ENCODE data around the gene C2orf68. TPM values are rescaled to one million over a fixed set of nuclear protein-coding genes. Genes with fewer than 3 reads are reported as not detected.

The C2orf68 gene
- total RNA-seq, 1 donor from 2014 or later, result 47.5 TPM

- no peak for DNase-seq (ENCODE audit: low spot score)
- TF ChIP-seq CTCF (IDR thresholded peaks at IDR 0.05; ENCODE audit: unreplicated experiment), result no peak
- H3K27ac Mint-ChIP-seq (ENCODE audit: unreplicated experiment), result peak overlapping the region; percentile 94
- H3K36me3 Mint-ChIP-seq (ENCODE audit: low read depth, unreplicated experiment), result peaks cover 25% of the 10 kb centered on the region
- peaks cover 80% of the 10 kb centered on the region for H3K4me1 Mint-ChIP-seq (ENCODE audit: unreplicated experiment)
- H3K27me3 Mint-ChIP-seq (ENCODE audit: unreplicated experiment), result peaks cover 13% of the 10 kb centered on the region
- H3K4me3 Mint-ChIP-seq (ENCODE audit: unreplicated experiment), result peak overlapping the region; percentile 83
- no peaks in the 10 kb centered on the region for H3K9me3 Mint-ChIP-seq (ENCODE audit: unreplicated experiment)
Observed at GRCh38 chr2:85585781-85586105, 26.1 kb downstream of the C2orf68 start.

GRCh38 chr2:85584857-85585780 is 26.7 kb downstream of the C2orf68 start:
- H3K9me3 Mint-ChIP-seq (ENCODE audit: unreplicated experiment), result no peaks in the 10 kb centered on the region
- H3K27ac Mint-ChIP-seq (ENCODE audit: unreplicated experiment), result peak overlapping the region; percentile 94
- peak; percentile 62 for DNase-seq (ENCODE audit: low spot score)
- H3K4me3 Mint-ChIP-seq (ENCODE audit: unreplicated experiment), result peak overlapping the region; percentile 83
- peaks cover 25% of the 10 kb centered on the region for H3K36me3 Mint-ChIP-seq (ENCODE audit: low read depth, unreplicated experiment)
- peaks cover 77% of the 10 kb centered on the region for H3K4me1 Mint-ChIP-seq (ENCODE audit: unreplicated experiment)
- peaks cover 12% of the 10 kb centered on the region for H3K27me3 Mint-ChIP-seq (ENCODE audit: unreplicated experiment)
- TF ChIP-seq CTCF (IDR thresholded peaks at IDR 0.05; ENCODE audit: unreplicated experiment), result no peak

- DNase-seq (ENCODE audit: low spot score), result peak; percentile 37
- H3K27me3 Mint-ChIP-seq (ENCODE audit: unreplicated experiment), result peaks cover 12% of the 10 kb centered on the region
- peaks cover 76% of the 10 kb centered on the region for H3K4me1 Mint-ChIP-seq (ENCODE audit: unreplicated experiment)
- peaks cover 21% of the 10 kb centered on the region for H3K36me3 Mint-ChIP-seq (ENCODE audit: low read depth, unreplicated experiment)
- H3K9me3 Mint-ChIP-seq (ENCODE audit: unreplicated experiment), result no peaks in the 10 kb centered on the region
- H3K27ac Mint-ChIP-seq (ENCODE audit: unreplicated experiment), result peak within 1 kb of the TSS; percentile 94
- peak within 1 kb of the TSS; percentile 88 for H3K4me3 Mint-ChIP-seq (ENCODE audit: unreplicated experiment)
- no peak for TF ChIP-seq CTCF (IDR thresholded peaks at IDR 0.05; ENCODE audit: unreplicated experiment)
Observed at GRCh38 chr2:85584354-85584856, 27.5 kb downstream of the C2orf68 start, which contains the start of gene VAMP5. Gene VAMP5, plus strand, starts transcription at chr2:85584431. Its CDS starts 60 bp downstream, at chr2:85584491.

- Mint-ChIP-seq H3K27ac (ENCODE audit: unreplicated experiment) (peak overlapping the region; percentile 91), H3K36me3 (ENCODE audit: low read depth, unreplicated experiment) (peaks cover 21% of the 10 kb centered on the region), H3K27me3 (ENCODE audit: unreplicated experiment) (peaks cover 12% of the 10 kb centered on the region), H3K4me3 (ENCODE audit: unreplicated experiment) (peak overlapping the region; percentile 88), H3K9me3 (ENCODE audit: unreplicated experiment) (no peaks in the 10 kb centered on the region), H3K4me1 (ENCODE audit: unreplicated experiment) (peaks cover 77% of the 10 kb centered on the region)
- DNase-seq (ENCODE audit: low spot score), result no peak
- TF ChIP-seq CTCF (IDR thresholded peaks at IDR 0.05; ENCODE audit: unreplicated experiment), result no peak
Observed at GRCh38 chr2:85583667-85584353, 28.1 kb downstream of the C2orf68 start.
